Endothelial cell of umbilical vein (primary cell): ENCODE results near the gene PRR36. TPM values are rescaled to one million over a fixed set of nuclear protein-coding genes. Genes with fewer than 3 reads are reported as not detected.
A peak's percentile ranks its signal among the peaks of the same experiment; 100 is the strongest.

ENCODE experiments used
- BruUV-seq: library from RNA; stranded (reverse); fragments of 400-500 nt; replicated peaks from 2 replicates; lab custom pipeline; 2021; lab: Mats Ljungman, UMichigan
- CTCF ChIA-PET: fragments of 300-600, 350-600 bp; sonication (Branson Sonifier 250); formaldehyde crosslinking; loops from one replicate; lab custom pipeline; 2021; ENCODE audit warnings: antibody characterized with exemption, inconsistent platforms; lab: Charles Lee
- POLR2A ChIA-PET: fragments of 300-600, 350-600 bp; sonication (Branson Sonifier 250); formaldehyde crosslinking; loops from one replicate; lab custom pipeline; 2021; ENCODE audit warnings: antibody characterized with exemption, inconsistent platforms; lab: Charles Lee
- DNase-seq: peaks from one replicate; pipeline ENCODE4 v3.0.0-alpha.2; 2011; ENCODE audit warnings: low read depth, low spot score
- FAIRE-seq: peaks from 2 replicates; lab custom pipeline; 2011; peaks lifted over from hg19 to GRCh38; lab: Jason Lieb, UNC
- H2AFZ ChIP-seq: 2 replicates; pipeline ENCODE4 v1.6.0; 2012; ENCODE audit warnings: low read depth, low read length, control low read depth, inconsistent platforms
- H3K27ac ChIP-seq: 2 replicates; pipeline ENCODE4 v1.5.1; 2011; ENCODE audit warnings: low read depth, mild to moderate bottlenecking, control low read depth, low read length, moderate library complexity; ENCODE audit not compliant: insufficient read depth
- H3K27me3 ChIP-seq, 2 experiments: 2 replicates each; pipeline versions ENCODE4 v1.6.0 to v1.6.1; 2011; ENCODE audit warnings: low read length in 2 of 2, mixed read lengths in 1 of 2; ENCODE audit not compliant: control insufficient read depth in 2 of 2, insufficient read depth in 2 of 2
- H3K36me3 ChIP-seq, 2 experiments: 2 replicates in 1 of 2; 3 replicates in 1 of 2; pipeline ENCODE4 v1.5.1; 2011; ENCODE audit warnings: low read length in 2 of 2, mild to moderate bottlenecking in 1 of 2, moderate library complexity in 1 of 2; ENCODE audit not compliant: control insufficient read depth in 2 of 2, insufficient read depth in 2 of 2; ENCODE audit errors: extremely low read depth in 1 of 2
- H3K4me1 ChIP-seq: 3 replicates; pipeline ENCODE4 v1.5.1; 2011; ENCODE audit warnings: mild to moderate bottlenecking, low read length; ENCODE audit not compliant: control insufficient read depth, insufficient read depth; ENCODE audit errors: extremely low read depth
- H3K4me2 ChIP-seq: 2 replicates; pipeline ENCODE4 v1.6.1; 2011; ENCODE audit warnings: low read length, control low read depth, mixed read lengths; ENCODE audit not compliant: insufficient read depth
- H3K4me3 ChIP-seq, 3 experiments: fragments of 200-600 bp in 1 of 3; sonication (generic), shearing (Covaris generic) in 1 of 3; replicated peaks in 1 of 3; 2 replicates each; pipeline ENCODE4 v1.5.1; 2011 to 2016; ENCODE audit warnings: control low read depth in 3 of 3, low read length in 3 of 3, mild to moderate bottlenecking in 2 of 3, inconsistent platforms in 1 of 3, low read depth in 1 of 3, moderate library complexity in 1 of 3; ENCODE audit not compliant: insufficient read depth in 1 of 3
- H3K79me2 ChIP-seq: 2 replicates; pipeline ENCODE4 v1.6.0; 2012; ENCODE audit warnings: low read length, inconsistent platforms; ENCODE audit not compliant: control insufficient read depth, insufficient read depth
- H3K9ac ChIP-seq: replicated peaks from 2 replicates; pipeline ENCODE3; 2011; ENCODE audit warnings: low read length, control low read depth; ENCODE audit not compliant: insufficient read depth; ENCODE audit errors: extremely low read depth
- H3K9me1 ChIP-seq: replicated peaks from 3 replicates; pipeline ENCODE4 v1.6.0; 2011; ENCODE audit warnings: mild to moderate bottlenecking, low read length; ENCODE audit not compliant: control insufficient read depth, insufficient read depth; ENCODE audit errors: extremely low read depth
- H3K9me3 ChIP-seq: replicated peaks from 2 replicates; pipeline ENCODE4 v1.5.1; 2012; ENCODE audit warnings: low read length, inconsistent platforms; ENCODE audit not compliant: control insufficient read depth, insufficient read depth
- H4K20me1 ChIP-seq: replicated peaks from 2 replicates; pipeline ENCODE3; 2011; ENCODE audit warnings: mild to moderate bottlenecking, low read length; ENCODE audit not compliant: control insufficient read depth, insufficient read depth; ENCODE audit errors: extremely low read depth
- CTCF ChIP-seq, 2 donors: IDR thresholded peaks; 1 replicate in 1 of 2; 2 replicates in 1 of 2; pipeline ENCODE4 v1.5.1; 2011; ENCODE audit warnings: low read length in 2 of 2, mild to moderate bottlenecking in 2 of 2, moderate library complexity in 2 of 2, control low read depth in 1 of 2, inconsistent platforms in 1 of 2, low read depth in 1 of 2; ENCODE audit not compliant: insufficient read depth in 1 of 2; ENCODE audit errors: extremely low read depth in 1 of 2
- EZH2 ChIP-seq: IDR thresholded peaks from 2 replicates; pipeline ENCODE4 v1.6.1; 2012; ENCODE audit warnings: borderline replicate concordance, low read depth, mild to moderate bottlenecking, moderate library complexity, low read length, inconsistent platforms; ENCODE audit not compliant: severe bottlenecking
- JUN ChIP-seq: IDR thresholded peaks from 2 replicates; pipeline ENCODE4 v1.6.1; 2011; ENCODE audit warnings: borderline replicate concordance, low read depth; ENCODE audit not compliant: insufficient read length, insufficient read depth
- MAX ChIP-seq: IDR thresholded peaks from 2 replicates; pipeline ENCODE4 v1.6.1; 2011; ENCODE audit not compliant: insufficient read depth, insufficient read length
- POLR2AphosphoS5 ChIP-seq: IDR thresholded peaks from 2 replicates; pipeline ENCODE4 v1.6.1; 2012; ENCODE audit warnings: low read depth, mild to moderate bottlenecking, control low read depth, low read length, moderate library complexity; ENCODE audit not compliant: insufficient read depth
- dilution Hi-C: fragments of 300-500 bp; cut with MboI; formaldehyde crosslinking; loops from one replicate; pipeline ENCODE4 v1.15.0; 2019; ENCODE audit warnings: low sequenced_read_pairs; ENCODE audit not compliant: extremely low pct_ligation_motif_present
- intact Hi-C: fragments of 100-400 bp; cut with micrococcal nuclease; formaldehyde crosslinking; loops from one replicate; pipeline ENCODE4 v1.10.0; 2022
- polyA plus RNA-seq, 4 experiments: library from polyadenylated mRNA; depleted of rRNA in 3 of 4; stranded (reverse) in 3 of 4; unstranded in 1 of 4; fragments of >200 nt; gene quantifications; 2 replicates each; pipeline versions ENCODE4 v1.2.1 to v1.2.3, GENCODE V29; 2011 to 2012; ENCODE audit warnings: missing spikeins in 1 of 4
- total RNA-seq: library from RNA; stranded (reverse); gene quantifications from 2 replicates; pipeline ENCODE4 v1.2.3, GENCODE V29; 2021

Gene PRR36
- total and polyA plus RNA-seq, 2 donors (not counting 3 experiments of a cell fraction or from before 2014, with no cell fraction given) = not detected

GRCh38 chr19:7831452-7831851 is 42.7 kb downstream of the PRR36 start:
- dilution Hi-C loops (no loop called here), intact Hi-C loops (loop anchor here (5.0 kb wide), 2 partner anchors 41 to 264 kb away; partner anchors contain the start of gene PRR36)
- H3K4me3 ChIP-seq = no peak overlapping the region
- H3K4me1 ChIP-seq = peaks cover 11% of the 10 kb centered on the region
- no peaks in the 10 kb centered on the region for H3K36me3 ChIP-seq
- FAIRE-seq (peak; percentile 28), DNase-seq (no peak)
- H3K79me2 ChIP-seq = no peaks in the 10 kb centered on the region
- POLR2A ChIA-PET = no interaction called here
- H3K9me1 ChIP-seq = no peaks in the 10 kb centered on the region
- no peak overlapping the region for H3K9ac ChIP-seq
- BruUV-seq = no TSS peak
- H3K4me2 ChIP-seq = no peak overlapping the region
- H3K27ac ChIP-seq = no peak overlapping the region
- H2AFZ ChIP-seq = no peak overlapping the region
- TF ChIP-seq POLR2AphosphoS5 (no peak), MAX (no peak), JUN (no peak), CTCF (IDR thresholded peaks at IDR 0.05; ENCODE audit: extremely low read depth in 1 of 2, insufficient read depth in 1 of 2, low read depth in 1 of 2, low read length in 2 of 2) (peak; percentile 37 to 54), EZH2 (no peak)
- no peaks in the 10 kb centered on the region for H3K9me3 ChIP-seq
- peaks cover 0 to 3% of the 10 kb centered on the region in 2 experiments for H3K27me3 ChIP-seq
- H4K20me1 ChIP-seq = no peaks in the 10 kb centered on the region
- CTCF ChIA-PET = interaction anchor here (0.6 to 3.0 kb wide), 14 partner anchors 13 to 729 kb away, joined by 3 to 29 read pairs (median 4); partner anchors contain the start of gene TRAPPC5
